GM18502 (cell line): ENCODE measurements around the gene HSPA12A.

Experiments used
- ATAC-seq: cut with Tn5 transposase; IDR thresholded peaks from one replicate; pipeline ENCODE4 v1.9.1; 2021; ENCODE audit warnings: mild to moderate bottlenecking; ENCODE audit not compliant: unreplicated experiment, poor library complexity

Gene HSPA12A

DNA sequence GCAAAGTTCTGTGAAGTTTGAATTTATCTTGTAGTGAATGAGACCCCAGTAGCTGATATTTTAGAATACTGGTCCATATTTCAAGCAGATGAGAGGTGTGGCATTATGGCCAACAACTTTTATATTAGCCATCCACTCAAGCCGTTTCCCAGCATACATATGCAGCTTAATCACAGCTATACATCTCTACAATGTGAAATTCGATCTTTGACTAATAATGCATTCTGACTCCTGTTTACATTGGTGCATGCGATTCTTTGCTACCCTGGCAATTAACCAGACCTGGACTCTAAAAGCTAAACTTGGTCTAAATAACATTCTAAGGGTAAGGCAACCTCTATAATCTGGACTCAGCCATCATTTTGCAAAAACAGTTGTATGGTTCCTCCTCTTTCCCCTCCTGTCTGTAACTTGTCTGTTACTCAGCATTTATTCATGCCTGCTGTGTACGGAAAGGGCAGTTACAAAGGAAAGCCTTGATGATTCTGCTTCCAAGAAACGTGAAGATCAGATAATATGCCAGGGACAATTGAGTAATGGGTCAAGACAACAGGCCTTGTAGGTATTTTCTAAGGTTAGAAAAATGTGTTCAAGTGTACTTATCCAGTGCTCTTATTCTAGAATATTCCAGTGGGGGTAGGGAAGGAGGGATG is 71.0 kb downstream of the HSPA12A start:
- no peak for ATAC-seq

DNA sequence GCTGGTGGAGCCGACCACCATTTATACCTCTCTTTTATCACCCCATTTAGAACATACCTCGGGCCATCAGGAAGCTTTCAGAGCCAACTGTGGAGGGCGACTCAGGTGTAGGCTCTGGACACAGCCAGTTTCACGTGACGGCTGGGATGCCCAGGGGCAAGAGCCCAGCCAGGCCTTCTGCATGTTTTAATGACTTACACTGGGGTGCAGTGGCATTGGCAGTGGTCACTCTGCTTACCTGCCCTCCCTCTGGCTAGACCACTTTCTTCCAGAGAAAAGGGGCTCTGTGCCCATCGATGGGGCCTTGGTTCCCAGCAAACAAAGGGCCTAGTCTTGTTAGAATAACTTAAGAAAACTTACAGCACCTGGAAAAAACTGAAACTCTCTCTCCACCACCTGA is 71.7 kb downstream of the HSPA12A start:
- ATAC-seq: no peak

DNA sequence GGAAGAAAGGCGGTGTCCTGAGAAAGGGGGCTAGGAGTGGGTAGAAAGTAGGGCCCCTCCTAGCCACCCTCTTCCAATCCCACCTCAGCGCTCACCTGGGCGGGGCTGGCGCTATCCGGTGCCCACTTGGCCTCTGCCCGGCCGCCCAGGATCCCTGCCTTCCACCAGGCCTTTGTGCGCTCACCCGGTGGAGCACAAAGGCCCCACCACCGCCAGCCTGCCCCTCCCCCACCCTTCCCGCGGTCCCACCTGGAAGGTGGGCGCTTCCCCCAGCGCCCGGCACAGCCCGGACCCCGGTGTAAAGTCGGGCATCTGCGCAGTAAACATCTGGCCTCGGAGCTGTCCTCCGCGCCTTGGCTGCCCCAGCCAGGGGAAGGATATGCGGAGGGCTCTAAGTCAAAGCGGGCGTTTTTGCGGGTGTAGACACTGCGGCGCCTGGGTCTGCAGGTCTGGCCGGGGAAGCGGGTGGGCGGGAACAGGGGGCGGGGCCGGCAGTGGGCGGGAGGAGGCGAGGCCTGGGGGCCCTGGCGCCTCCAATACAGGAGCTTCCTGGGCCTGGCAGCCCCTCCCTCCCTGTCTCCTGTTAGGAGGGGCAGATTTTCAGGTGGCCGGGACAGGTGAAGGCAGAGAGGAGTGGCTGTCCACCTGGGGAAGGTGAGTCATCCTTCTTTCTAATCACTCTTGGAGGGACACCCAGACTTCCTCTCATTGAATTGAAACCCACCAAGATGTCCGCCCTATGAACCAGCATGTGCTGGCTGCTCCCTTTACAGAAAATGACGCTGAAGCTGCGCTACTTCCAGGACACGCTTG is 72.3 kb downstream of the HSPA12A start:
- ATAC-seq: no peak

DNA sequence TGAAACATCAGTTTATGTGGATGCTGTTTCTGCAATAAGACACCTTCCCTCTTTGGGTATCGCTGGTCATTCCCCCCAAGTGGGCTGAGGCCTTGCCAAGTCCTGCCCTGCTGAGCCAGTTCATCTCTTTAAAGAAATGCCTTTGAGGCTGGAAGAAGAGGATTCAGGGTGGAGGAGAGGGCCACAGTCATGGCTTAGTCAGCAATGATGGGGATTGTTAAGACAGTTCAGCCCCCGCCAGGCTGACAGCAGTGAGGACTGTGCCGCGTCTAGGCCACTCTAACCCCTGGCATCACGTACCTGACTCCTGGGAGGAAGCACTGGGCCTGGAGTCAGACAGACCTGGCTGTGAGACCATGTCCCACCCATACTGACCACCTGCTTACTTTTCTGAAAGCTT is 73.3 kb downstream of the HSPA12A start:
- no peak for ATAC-seq

DNA sequence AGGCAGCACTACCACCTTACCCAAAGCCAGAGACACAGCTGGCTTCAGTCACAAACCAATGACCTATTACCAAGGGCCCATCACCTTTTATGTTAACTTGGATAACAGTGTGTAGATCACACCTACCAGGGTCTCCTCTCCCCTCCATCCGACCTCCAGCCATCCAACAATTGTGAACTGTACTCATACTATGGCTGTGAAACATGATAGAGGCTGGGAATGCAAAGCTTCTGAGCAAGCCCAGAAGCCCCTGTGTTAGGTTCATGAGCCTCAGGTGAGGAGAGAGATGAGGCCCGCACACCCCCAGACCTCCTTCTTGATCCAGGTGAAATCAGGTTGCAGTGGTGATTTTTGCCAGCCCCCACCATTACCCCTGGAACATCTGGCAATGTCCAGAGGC is 73.9 kb downstream of the HSPA12A start:
- no peak for ATAC-seq

DNA sequence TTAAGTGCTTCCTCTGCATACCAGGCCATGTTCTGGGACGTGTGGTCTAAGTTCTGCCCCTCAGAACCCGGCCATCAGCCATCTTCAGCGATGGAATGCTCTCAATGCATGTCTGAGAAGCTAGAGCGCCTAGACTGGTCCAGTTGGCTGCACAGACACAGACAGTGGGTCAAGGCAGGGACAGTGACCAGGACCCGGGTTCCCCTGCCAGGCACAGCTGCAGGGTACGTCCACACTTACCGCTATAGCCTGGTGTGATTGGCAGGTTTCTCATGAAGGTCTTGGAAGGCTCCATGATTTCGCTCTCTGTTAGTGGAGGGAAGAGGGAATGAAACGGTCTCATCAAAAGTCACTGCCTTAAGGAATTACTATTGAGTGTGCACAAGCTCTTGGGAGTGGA is 74.3 kb downstream of the HSPA12A start:
- no peak for ATAC-seq

DNA sequence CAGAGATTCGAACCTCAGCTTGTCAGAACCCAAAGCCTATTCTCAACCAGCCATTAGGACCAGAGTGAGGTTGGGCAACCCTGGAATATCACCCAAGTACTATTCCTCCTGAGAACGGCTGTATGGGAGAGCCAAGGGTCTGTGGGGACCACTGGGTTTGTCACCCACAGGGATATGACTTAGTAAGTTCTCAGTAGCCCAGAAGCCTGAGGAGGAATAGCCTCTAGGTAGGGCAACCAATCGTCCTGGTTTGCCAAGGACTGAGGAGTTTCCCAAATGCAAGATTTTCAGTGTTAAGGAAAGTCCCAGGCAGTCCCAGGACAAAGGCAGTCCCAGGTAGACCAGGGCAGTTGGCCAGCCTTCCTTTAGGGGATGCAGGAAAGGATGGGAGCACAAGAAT is 74.9 kb downstream of the HSPA12A start:
- no peak for ATAC-seq

DNA sequence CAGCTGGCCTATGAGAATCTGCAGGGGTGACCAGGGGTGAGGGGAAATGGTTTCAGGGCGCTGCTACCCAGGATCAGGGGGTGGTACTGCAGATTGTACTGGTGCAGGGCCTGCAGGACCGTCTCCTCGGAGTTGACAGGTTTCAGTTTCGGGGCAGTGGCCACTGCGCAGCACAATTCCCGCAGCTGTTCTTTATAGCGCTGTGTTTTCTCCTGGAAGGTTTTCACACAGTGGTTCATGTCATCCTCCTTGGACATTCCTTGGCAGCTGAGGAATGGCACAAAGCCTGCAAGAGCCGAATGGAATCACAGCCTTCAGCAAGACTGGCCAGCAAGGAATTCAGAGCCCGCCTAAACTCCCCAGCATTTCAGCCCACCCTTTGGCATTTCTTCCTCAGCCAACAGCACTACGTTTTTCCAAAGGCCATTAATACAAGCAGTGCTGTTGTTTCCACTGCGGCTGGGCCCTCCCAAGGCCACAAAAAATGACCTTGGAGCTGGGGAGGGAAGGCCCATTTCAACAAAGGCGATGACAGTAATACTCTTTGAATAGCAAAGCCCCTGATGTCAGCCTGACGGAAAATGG is 76.7 kb downstream of the HSPA12A start:
- no peak for ATAC-seq

DNA sequence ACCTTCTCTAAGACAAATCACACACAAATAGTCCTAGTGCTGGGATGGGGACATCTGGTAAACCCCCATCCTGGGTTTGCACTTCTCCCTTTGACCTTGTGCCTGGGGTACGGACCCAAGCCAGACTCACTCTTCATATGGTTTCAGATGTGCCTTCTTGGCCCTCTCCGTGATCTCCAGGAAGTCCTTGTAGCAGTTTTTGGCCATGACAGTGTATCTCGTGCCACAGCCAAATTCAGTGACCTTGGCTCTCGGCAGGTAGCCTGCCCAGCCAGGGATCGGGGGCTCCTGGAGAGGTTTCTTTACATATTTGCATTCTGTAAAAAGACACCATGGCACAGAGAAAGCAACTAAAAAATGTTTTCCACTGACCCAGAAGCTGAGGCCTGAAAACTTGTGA is 77.7 kb downstream of the HSPA12A start:
- no peak for ATAC-seq

DNA sequence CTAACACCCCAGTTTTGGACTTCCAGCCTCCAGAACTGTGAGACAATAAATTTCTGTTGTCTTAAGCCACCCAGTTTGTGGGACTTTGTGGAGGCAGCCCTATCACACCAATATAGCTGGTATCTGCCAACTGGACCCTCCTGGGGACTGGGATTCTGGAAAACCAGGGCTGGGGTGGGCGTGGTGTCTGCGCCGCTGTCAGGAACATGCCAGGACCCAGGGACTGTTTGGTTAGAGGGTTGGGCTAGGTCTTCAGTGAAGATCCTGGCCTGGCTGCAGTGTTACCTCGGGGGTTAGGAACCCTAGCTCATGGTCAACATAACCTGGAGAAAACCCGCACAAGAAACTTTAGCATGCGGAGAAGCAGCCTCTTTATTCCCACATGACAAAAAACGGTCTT is 79.0 kb downstream of the HSPA12A start:
- no peak for ATAC-seq

DNA sequence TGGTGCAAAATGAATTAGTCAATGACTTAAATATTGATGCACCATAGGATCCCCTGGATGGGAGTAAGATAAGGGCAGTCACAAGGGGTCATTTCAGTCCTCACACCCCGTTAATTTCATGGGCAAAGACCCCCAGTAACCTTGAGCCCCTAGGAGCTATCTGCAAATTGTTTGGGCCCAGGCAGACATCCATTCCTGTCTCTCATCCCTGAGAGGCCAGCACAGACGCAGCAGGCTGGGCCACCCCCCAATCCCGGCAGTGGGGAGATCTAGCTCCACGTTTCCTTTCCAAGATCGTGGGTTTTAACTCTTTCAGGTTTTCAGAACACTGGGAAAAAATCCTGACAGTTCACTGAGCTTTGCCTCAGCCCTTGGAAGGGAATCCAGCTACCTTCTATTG is 81.5 kb downstream of the HSPA12A start:
- ATAC-seq: no peak

DNA sequence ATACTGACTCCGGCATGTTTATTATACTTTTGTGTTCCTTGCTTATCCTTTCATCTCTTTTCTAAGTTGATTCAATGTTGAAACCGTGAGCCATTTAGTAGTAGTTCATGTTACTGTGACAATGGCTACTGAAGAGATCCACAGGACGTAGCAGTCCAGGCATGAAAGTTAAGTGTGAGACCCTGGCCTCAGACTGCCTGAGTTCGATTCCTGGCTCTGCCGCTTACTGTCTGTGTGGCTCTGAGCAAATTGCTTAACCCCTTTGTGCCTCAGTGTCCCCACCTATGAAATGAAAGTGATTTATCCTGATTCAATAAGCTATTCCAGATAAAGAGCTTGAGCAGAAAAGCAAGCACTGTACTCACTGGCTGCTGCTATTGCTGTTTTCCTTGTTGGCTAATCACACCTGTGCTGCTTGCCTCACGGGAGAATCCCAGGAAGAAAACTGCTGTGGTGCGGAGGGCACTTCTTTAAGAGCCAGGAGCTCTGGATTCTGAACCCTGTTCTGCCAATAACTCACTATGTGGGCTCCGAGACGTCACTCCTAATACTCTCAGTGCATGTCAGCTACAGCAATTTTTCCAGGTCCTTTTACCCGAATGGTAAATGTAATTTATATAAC is 83.2 kb downstream of the HSPA12A start:
- no peak for ATAC-seq

DNA sequence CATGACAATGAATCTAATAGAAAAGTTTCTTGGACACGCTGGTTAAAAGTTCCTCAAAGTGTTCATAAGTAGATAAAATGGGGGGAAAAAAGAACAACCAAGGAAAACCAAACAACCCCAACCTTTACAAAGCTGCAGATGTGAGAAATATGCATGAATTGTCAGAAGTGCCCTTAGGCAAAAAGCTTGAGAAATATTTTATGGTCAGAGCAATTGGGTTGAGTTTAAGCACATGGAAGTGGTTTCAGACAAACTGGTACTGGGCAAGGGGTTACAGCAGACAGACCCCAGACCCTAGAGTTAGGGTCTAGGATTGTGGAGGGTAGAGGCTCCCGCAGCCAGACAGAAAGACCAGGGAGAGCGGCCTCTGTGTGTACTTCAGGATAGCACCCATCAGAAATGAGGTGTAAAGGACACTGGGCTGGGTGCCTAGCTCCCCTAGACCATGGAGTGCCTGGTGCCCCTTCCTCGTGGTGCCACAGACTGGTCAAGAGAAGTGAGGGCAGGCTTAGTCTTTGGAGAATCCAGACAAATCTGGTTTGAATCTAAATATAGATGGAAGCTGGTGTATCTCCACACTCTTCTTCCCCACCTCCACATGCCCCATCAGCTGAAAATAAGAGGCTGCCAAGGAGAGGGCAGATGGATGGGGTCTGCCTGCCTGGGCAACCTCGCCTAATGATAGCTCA is 84.4 kb downstream of the HSPA12A start:
- no peak for ATAC-seq

DNA sequence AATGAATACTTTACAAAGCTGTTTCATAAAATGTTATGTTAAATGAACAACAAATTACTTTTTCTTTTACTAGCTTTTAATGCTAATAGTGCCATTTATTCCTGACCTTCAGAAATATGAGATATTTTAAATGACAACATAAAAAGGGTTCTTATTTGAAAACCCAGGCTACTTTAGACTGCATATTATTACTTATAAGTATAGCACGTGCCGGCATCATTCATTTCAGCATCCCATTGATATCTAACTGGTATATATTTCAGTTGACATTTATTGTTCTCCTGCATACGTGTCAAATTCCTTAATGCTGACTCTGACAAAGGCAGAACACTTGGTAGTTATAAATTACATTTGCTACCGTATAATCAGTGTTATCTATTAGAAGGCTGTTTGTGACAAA is 86.3 kb downstream of the HSPA12A start:
- no peak for ATAC-seq

DNA sequence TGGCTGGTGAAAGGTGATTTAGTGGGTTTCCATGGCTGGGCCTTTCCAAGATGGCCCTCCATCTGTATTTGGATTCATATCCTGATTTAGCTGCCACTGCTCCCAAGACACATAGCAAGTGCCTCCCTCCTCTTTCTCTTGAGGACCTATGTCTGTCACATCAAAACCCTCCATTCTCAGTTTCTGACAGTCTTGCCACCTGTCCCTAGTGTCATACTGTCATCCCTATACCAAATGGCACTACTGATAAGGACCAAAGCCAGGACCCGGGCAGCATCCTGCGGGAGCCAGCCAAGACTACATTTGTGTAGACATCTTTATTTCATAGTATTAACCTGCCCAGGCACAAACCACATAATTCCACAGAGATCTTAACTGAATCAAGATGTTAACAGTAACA is 86.8 kb downstream of the HSPA12A start:
- no peak for ATAC-seq

DNA sequence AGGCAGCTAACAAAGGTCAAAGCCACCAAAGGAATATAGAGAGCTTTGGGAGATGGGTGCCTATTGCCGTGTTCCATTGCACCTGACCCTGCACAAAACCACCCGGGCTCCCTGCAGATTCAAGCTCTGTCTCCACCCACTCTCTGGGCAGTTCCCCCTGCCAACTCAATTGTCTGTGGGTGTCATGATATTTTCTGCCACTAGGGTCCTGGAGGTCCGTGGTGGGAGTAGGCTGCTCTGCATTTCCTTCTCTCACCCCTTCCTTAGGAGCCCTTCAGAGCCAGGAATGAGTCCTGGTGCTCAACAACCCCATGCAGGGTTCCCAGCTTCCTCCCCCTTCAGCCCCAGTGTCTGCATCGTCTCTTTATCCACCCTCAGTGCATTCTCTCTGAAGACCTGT is 87.5 kb downstream of the HSPA12A start:
- peak; percentile 67 for ATAC-seq

DNA sequence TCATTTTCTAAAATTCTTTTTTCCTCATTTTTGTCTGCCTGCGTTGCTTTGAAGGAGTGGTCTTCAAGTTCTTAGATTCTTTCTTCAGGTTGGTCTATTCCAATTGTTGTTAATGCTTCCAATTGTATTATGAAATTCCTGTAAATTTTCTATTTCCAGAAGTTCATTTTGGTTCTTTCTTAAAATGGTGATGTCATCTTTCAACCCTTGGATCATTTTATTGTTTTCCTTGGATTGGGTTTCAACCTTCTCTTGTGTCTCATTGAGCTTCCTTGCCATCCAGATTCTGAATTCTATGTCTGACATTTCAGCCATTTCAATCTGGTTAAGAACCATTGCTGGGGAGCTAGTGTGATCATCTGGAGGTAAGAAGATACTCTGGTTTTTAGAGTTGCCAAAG is 88.5 kb downstream of the HSPA12A start:
- ATAC-seq: no peak

DNA sequence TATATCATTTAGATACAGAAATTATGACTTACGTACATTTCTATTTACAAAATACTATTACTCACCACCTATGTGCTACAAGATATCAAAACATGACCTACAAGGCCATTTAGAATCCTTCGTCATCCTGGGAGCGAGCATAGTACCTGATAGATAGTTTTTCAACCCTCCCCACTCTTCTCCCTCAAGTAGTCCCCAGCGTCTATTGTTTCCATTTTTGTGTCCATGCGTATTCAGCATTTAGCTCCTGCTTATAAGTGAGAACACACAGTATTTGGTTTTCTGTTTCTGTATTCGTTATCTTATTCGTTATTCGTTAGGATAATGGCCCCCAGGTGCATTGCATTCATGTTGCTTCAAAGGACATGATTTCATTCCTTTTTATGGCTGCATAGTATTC is 93.5 kb downstream of the HSPA12A start:
- no peak for ATAC-seq

DNA sequence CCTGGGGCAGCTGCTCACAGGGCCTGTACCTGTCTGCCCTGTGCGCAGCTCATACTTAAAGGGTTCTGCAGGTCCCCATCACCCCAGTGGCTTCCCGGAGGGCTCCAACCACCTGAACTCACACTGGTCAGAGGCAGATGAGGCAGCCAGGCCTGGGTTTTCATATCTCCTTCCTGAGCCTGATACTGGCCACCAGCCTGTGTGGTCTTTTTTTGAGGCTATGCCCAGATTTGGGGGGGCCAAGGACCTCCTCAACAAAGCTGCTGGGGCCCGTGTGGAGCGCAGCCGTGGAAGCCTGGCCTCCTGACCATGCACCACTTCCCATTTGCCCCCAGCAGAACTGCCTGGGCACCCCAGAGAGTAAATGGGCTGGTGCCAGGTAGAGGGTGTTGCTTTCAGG is 95.9 kb downstream of the HSPA12A start:
- ATAC-seq: no peak

DNA sequence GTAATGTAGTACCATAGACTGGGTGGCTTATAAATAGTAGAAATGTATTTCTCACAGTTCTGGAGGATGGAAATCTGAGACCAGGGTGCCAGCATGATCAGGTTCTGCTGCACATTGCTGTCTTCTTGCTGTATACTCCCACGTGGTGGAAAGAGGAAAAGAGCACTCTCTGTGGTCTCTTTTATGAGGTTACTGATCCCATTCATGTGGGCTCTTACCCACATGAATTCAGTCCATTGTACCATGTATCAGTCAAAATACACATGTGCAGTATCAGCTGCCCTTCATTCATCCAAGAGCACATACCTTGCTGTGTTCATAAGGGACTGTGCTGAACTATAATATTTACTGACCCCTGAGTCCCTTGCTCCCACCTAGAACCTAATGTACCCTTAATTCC is 104.5 kb downstream of the HSPA12A start:
- no peak for ATAC-seq

DNA sequence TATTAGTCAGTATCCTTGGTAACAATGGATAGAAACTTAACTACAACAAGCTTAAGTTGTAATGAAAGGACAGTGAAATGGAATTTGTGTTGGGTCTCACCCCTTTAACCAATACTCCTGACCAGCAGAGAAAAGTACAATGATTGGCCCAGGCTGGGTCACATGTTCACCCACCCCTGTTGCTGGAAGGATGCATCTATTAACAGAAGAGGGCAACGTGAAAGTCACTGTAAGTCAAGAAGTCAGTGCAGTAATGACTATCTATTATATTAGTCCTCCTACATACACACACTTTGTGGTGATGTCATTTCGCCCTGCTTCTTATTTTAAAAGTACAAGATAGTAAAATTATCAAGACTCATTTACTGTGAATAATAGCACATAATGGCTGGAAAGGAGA is 105.4 kb downstream of the HSPA12A start:
- peak; percentile 80 for ATAC-seq
